ENCODE data around the gene EZR. TPM values are rescaled to one million over a fixed set of nuclear protein-coding genes. Genes with fewer than 3 reads are reported as not detected.
A peak's percentile ranks its signal among the peaks of the same experiment; 100 is the strongest.

Gene EZR
- total and polyA plus RNA-seq, 2 of the 8 experiments (the other 6 are each of a cell fraction or from before 2014, with no cell fraction given), result 122 to 286 TPM

DNA sequence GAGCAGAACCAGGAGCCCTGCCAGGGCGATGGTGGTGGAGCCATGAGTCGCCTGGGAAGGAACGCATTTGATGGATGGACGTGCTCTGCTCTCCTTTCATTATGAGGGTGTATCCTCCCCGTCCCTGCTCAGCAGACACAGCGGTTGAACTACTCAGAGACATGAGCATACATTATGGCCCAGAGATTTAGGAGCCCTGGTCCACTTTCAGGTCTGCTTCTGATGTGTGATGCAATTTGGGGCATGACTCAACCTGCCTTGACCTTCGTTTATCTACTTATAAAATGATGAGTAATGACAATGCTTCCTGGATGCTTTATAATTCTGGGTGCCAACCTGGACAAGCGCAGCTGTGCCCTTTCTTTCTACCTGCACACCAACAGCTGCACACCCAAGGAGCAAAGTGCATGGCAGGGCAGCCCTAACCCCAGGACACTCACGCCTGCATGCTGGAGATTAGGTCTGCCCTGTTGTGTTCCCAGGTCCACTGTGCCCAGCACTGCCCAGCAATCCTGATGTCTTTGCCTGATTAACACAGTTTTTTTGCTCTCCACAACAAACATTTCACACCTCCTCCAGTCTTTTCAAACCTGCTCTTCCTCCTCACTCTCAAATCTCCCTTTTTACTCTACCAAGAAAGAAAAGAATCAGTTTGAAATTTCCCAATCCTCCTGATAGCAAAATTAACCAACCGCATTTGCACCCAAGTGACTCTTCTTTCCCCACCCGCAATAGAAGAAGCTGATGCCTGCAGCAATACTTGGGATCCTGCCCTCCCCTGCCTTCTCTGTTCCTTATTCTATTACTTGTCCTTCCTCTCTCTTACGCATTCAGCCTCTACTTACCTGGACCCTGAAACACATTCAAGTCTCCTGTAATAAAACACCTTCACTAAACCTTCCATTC, 81.2 kb downstream of the EZR start:
- Histone ChIP-seq H4K91ac (replicated peaks; ENCODE audit: insufficient read length, low read length) (no peak overlapping the region), H3K9me3 (ENCODE audit: insufficient read depth in 2 of 2, low read depth in 1 of 2, low read length in 1 of 2) (peaks cover 3% of the 10 kb centered on the region in 2 experiments; a peak in 3 of 4 replicates), H3K23ac (ENCODE audit: insufficient read length) (no peak overlapping the region), H4K8ac (ENCODE audit: extremely low read depth, insufficient read depth, low read length) (no peak overlapping the region), H3K27ac (ENCODE audit: low read depth, low read length) (no peak overlapping the region), H3K4me3 (ENCODE audit: extremely low read depth in 1 of 4, insufficient read depth in 2 of 4, low read depth in 3 of 4, low read length in 4 of 4) (no peak overlapping the region), H2BK5ac (ENCODE audit: low read depth, low read length) (no peak overlapping the region), H3K56ac (replicated peaks; ENCODE audit: insufficient read length, low read depth, low read length) (no peak overlapping the region), H2AK5ac (ENCODE audit: low read depth, low read length) (no peak overlapping the region), H3K4me1 (replicated peaks in 1 of 4; ENCODE audit: control insufficient read depth in 3 of 4, insufficient read depth in 4 of 4, low read length in 3 of 4) (no peaks in the 10 kb centered on the region), H2AFZ (ENCODE audit: low read length) (no peak overlapping the region), H3K9ac (replicated peaks in 1 of 4; ENCODE audit: extremely low read depth in 1 of 4, low read depth in 3 of 4, low read length in 3 of 4) (no peak overlapping the region), H2BK20ac (ENCODE audit: low read length) (0 out of 2 replicates have a peak overlapping the region, but pooled peaks have one; percentile 9), H2BK12ac (ENCODE audit: low read depth, low read length) (peak overlapping the region; percentile 63; the same call in 1 of the 2 replicates), H2BK120ac (replicated peaks; ENCODE audit: low read depth, low read length) (no peak overlapping the region), H3K36me3 (ENCODE audit: control insufficient read depth in 2 of 4, insufficient read depth in 4 of 4, low read length in 3 of 4) (no peaks in the 10 kb centered on the region), H3K79me1 (ENCODE audit: low read depth, low read length) (no peaks in the 10 kb centered on the region), H3K79me2 (ENCODE audit: control insufficient read depth in 1 of 2, insufficient read depth in 2 of 2, low read length in 2 of 2) (no peaks in the 10 kb centered on the region), H4K5ac (ENCODE audit: insufficient read length, low read depth, low read length) (no peak overlapping the region), H3K4me2 (ENCODE audit: insufficient read depth in 1 of 2, low read depth in 2 of 2, low read length in 2 of 2) (no peak overlapping the region), H3K27me3 (replicated peaks in 1 of 4; ENCODE audit: control insufficient read depth in 3 of 4, extremely low read depth in 1 of 4, insufficient read depth in 3 of 4, low read length in 3 of 4) (no peaks in the 10 kb centered on the region), H3K4ac (replicated peaks; ENCODE audit: insufficient read length, low read depth, low read length) (no peak overlapping the region), H3K23me2 (ENCODE audit: low read depth, low read length) (no peaks in the 10 kb centered on the region), H2BK15ac (ENCODE audit: low read length) (peak overlapping the region; percentile 94), H3K14ac (ENCODE audit: insufficient read length) (no peak overlapping the region), H4K20me1 (replicated peaks in 1 of 2; ENCODE audit: control insufficient read depth in 1 of 2, insufficient read depth in 2 of 2, low read length in 2 of 2) (no peaks in the 10 kb centered on the region), H3K18ac (ENCODE audit: extremely low read depth, low read length) (no peak overlapping the region)
- no peak for FAIRE-seq
- ChIA-PET POLR2A (ENCODE audit: partially characterized antibody) (interaction anchor here (1.6 kb wide), 1 partner anchor 26 kb away, joined by 3 read pairs; no protein-coding TSS in a partner anchor), CTCF (ENCODE audit: partially characterized antibody) (interaction anchor here (1.1 to 1.8 kb wide), 5 partner anchors 11 to 35 kb away, joined by 3 to 4 read pairs (median 3); no protein-coding TSS in a partner anchor)
- no peak for DNase-seq (ENCODE audit: low read depth in 1 of 2, low spot score in 2 of 2)
- WGBS, 2 experiments (ENCODE audit: extremely low coverage in 1 of 2, insufficient coverage in 1 of 2, insufficient read length in 1 of 2, insufficient replicate concordance in 2 of 2, low coverage in 1 of 2, low lambda C conversion rate in 2 of 2, missing lambda C conversion rate in 1 of 2), result 90% methylated on average over 12 of the region's 12 CpGs; no CpG with 5 or more reads in 1 of the 2 experiments
- TF ChIP-seq SIX5 (IDR thresholded peaks at IDR 0.05; ENCODE audit: low read depth, low read length) (no peak), KDM5A (IDR thresholded peaks at IDR 0.05; ENCODE audit: low read length) (no peak), EZH2 (IDR thresholded peaks at IDR 0.05; ENCODE audit: low read depth, low read length, severe bottlenecking) (no peak), TBP (IDR thresholded peaks at IDR 0.05; ENCODE audit: low read depth, low read length) (no peak), TAF1 (IDR thresholded peaks at IDR 0.05; ENCODE audit: low read depth, low read length) (no peak), CBX5 (IDR thresholded peaks at IDR 0.05; ENCODE audit: low read depth, low read length) (no peak), ASH2L (IDR thresholded peaks at IDR 0.05; ENCODE audit: low read length) (no peak), SP1 (IDR thresholded peaks at IDR 0.05; ENCODE audit: low read depth, low read length) (no peak), HDAC2 (IDR thresholded peaks at IDR 0.05; ENCODE audit: borderline replicate concordance in 1 of 2, low read depth in 2 of 2, low read length in 2 of 2) (no peak)
- TF ChIP-seq, protein P1, sequence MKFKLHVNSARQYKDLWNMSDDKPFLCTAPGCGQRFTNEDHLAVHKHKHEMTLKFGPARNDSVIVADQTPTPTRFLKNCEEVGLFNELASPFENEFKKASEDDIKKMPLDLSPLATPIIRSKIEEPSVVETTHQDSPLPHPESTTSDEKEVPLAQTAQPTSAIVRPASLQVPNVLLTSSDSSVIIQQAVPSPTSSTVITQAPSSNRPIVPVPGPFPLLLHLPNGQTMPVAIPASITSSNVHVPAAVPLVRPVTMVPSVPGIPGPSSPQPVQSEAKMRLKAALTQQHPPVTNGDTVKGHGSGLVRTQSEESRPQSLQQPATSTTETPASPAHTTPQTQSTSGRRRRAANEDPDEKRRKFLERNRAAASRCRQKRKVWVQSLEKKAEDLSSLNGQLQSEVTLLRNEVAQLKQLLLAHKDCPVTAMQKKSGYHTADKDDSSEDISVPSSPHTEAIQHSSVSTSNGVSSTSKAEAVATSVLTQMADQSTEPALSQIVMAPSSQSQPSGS (IDR thresholded peaks at IDR 0.05; ENCODE audit: low read length), result no peak
